ENCODE data around the gene PLEKHD1. TPM values are rescaled to one million over a fixed set of nuclear protein-coding genes. Genes with fewer than 3 reads are reported as not detected.

The PLEKHD1 gene
- total RNA-seq, 4 donors from 2014 or later: 0.14 to 0.16 TPM; not detected in 2

DNA sequence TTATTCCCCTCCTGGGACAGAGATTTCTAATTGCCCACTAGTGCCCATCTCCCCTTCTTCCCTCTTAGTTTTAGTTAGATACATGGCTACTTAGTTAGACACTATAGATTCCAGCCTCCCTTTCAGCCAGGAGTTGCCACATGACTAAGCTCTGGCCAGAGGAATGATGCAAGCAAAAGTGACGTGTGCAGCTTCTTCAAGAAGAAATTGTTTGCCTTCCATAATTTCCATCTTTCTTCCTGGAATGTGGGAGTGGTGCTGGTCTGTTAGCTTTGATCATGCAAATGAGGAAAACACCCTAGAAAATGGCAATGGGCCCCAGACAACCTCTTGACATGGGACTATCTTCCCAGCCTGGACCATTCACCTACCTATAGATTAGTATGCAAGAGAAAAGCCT, 68.7 kb downstream of the PLEKHD1 start:
- WGBS, 2 donors (ENCODE audit: low coverage in 1 of 2): 43 to 50% methylated on average over 1 of the region's 1 CpG

DNA sequence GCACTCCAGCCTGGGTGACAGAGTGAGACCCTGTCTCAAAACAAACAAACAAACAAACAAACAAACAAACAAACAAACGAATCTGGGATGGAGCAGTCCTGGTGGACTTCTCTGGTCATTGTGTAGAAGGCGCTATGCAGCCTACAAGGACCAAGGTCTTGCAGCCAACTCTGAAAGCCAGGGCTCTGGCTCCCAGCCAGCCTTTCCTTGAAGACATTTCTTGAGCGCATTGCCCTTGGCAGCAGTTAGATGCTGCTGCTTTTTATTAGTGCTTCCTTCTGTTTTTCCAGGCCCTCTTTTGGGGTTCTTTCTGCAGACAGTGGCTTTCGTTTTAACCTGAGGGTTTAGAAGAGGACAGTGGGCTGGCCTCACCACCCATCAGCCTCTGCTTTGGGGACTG, 70.0 kb downstream of the PLEKHD1 start:
- no peaks in the 10 kb centered on the region for H3K4me1 ChIP-seq
- in situ Hi-C loops (cut with MboI; ENCODE audit: low pct_ligation_motif_present in 1 of 4, low pct_unique_long_range_greater_than_20kb in 1 of 4, low sequenced_read_pairs in 3 of 4): no loop called here
- no peaks in the 10 kb centered on the region for H3K36me3 ChIP-seq
- H3K27me3 ChIP-seq: peaks cover 20% of the 10 kb centered on the region
- intact Hi-C loops (cut with DNase I; ENCODE audit: low total_unique reads): no loop called here
- DNase-seq: no peak
- H3K4me3 ChIP-seq: no peak overlapping the region
- no peaks in the 10 kb centered on the region for H3K9me3 ChIP-seq
- no peak overlapping the region for H3K27ac ChIP-seq
- WGBS, 2 donors (ENCODE audit: low coverage in 1 of 2): 44 to 55% methylated on average over 3 to 4 of the region's 4 CpGs
- TF ChIP-seq, protein P1, sequence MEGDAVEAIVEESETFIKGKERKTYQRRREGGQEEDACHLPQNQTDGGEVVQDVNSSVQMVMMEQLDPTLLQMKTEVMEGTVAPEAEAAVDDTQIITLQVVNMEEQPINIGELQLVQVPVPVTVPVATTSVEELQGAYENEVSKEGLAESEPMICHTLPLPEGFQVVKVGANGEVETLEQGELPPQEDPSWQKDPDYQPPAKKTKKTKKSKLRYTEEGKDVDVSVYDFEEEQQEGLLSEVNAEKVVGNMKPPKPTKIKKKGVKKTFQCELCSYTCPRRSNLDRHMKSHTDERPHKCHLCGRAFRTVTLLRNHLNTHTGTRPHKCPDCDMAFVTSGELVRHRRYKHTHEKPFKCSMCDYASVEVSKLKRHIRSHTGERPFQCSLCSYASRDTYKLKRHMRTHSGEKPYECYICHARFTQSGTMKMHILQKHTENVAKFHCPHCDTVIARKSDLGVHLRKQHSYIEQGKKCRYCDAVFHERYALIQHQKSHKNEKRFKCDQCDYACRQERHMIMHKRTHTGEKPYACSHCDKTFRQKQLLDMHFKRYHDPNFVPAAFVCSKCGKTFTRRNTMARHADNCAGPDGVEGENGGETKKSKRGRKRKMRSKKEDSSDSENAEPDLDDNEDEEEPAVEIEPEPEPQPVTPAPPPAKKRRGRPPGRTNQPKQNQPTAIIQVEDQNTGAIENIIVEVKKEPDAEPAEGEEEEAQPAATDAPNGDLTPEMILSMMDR (IDR thresholded peaks at IDR 0.05): no peak
- no peak for TF ChIP-seq POLR2AphosphoS5 (IDR thresholded peaks at IDR 0.05)
- TF ChIP-seq POLR2A (IDR thresholded peaks at IDR 0.05): no peak
- TF ChIP-seq EP300 (IDR thresholded peaks at IDR 0.05; ENCODE audit: low read depth): no peak

More for the DNA sequence above, 68.7 kb downstream of the PLEKHD1 start:
- Histone ChIP-seq H3K27ac (no peak overlapping the region), H3K9me3 (no peaks in the 10 kb centered on the region), H3K36me3 (no peaks in the 10 kb centered on the region), H3K4me1 (no peaks in the 10 kb centered on the region), H3K27me3 (peaks cover 22% of the 10 kb centered on the region), H3K4me3 (no peak overlapping the region)
- no peak for TF ChIP-seq POLR2AphosphoS5 (IDR thresholded peaks at IDR 0.05)
- intact Hi-C loops (cut with DNase I; ENCODE audit: low total_unique reads) (no loop called here), in situ Hi-C loops (cut with MboI; ENCODE audit: low pct_ligation_motif_present in 1 of 4, low pct_unique_long_range_greater_than_20kb in 1 of 4, low sequenced_read_pairs in 3 of 4) (no loop called here)
- DNase-seq: no peak

DNA sequence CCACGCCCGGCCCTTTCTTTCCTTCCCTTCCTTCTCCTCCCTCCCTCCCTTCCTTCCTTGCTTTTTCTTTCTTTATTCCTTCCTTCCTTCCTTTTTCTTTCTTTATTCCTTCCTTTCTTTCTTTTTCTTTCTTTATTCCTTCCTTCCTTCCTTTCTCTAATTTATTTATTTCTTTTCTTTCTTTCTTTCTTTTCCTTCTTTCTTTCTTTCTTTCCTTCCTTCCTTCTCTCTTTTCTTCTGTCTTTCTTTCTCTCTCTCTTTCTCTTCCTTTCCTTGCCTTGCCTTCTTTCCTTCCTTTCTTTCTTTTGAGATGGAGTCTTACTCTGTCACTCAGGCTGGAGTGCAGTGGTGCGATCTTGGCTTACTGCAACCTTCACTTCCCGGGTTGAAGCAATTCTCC, 74.2 kb downstream of the PLEKHD1 start:
- DNase-seq: no peak
- Histone ChIP-seq H3K36me3 (no peaks in the 10 kb centered on the region), H3K9me3 (no peaks in the 10 kb centered on the region), H3K27me3 (peaks cover 44% of the 10 kb centered on the region), H3K4me3 (no peak overlapping the region), H3K27ac (no peak overlapping the region), H3K4me1 (no peaks in the 10 kb centered on the region)
- intact Hi-C loops (cut with DNase I; ENCODE audit: low total_unique reads) (no loop called here), in situ Hi-C loops (cut with MboI; ENCODE audit: low pct_ligation_motif_present in 1 of 4, low pct_unique_long_range_greater_than_20kb in 1 of 4, low sequenced_read_pairs in 3 of 4) (no loop called here)
- WGBS, 2 donors (ENCODE audit: low coverage in 1 of 2): 88 to 91% methylated on average over 4 of the region's 4 CpGs
- TF ChIP-seq EP300 (IDR thresholded peaks at IDR 0.05; ENCODE audit: low read depth): no peak
- TF ChIP-seq POLR2AphosphoS5 (IDR thresholded peaks at IDR 0.05): no peak
- TF ChIP-seq POLR2A (IDR thresholded peaks at IDR 0.05): no peak
- TF ChIP-seq, protein P1 (IDR thresholded peaks at IDR 0.05): no peak

DNA sequence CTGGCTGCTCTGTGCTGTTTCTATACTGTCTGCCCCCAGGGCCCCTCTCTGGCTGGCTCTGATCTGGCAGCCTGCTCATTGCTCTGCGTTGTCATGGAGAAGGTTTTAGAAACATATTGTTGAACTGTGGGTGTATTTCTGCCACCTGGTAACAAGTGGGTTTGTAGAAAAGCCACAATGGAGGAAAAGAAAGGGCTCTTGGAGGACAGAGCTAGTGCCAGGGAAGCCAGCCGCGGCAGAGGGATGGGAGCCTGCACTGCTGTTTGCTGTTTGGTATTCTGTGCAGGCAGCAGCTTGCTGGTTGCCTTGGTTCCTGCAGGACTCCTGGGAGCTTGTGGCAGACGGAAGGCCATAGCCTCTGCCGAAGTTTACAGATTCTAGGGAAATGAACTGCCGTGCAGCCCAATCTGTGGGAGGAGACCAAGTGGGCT, 75.1 kb downstream of the PLEKHD1 start:
- in situ Hi-C loops (cut with MboI; ENCODE audit: low pct_ligation_motif_present in 1 of 4, low pct_unique_long_range_greater_than_20kb in 1 of 4, low sequenced_read_pairs in 3 of 4): no loop called here
- H3K27ac ChIP-seq: no peak overlapping the region
- H3K27me3 ChIP-seq: peaks cover 46% of the 10 kb centered on the region
- TF ChIP-seq POLR2A (IDR thresholded peaks at IDR 0.05) (no peak), EP300 (IDR thresholded peaks at IDR 0.05; ENCODE audit: low read depth) (no peak)
- H3K9me3 ChIP-seq: no peaks in the 10 kb centered on the region
- no peak for DNase-seq
- no peak overlapping the region for H3K4me3 ChIP-seq
- H3K36me3 ChIP-seq: no peaks in the 10 kb centered on the region
- WGBS, 2 donors (ENCODE audit: low coverage in 1 of 2): 32% methylated on average over 6 of the region's 6 CpGs; no CpG with 5 or more reads in 1 of the 2 donors
- H3K4me1 ChIP-seq: no peaks in the 10 kb centered on the region
- intact Hi-C loops (cut with DNase I; ENCODE audit: low total_unique reads): no loop called here

DNA sequence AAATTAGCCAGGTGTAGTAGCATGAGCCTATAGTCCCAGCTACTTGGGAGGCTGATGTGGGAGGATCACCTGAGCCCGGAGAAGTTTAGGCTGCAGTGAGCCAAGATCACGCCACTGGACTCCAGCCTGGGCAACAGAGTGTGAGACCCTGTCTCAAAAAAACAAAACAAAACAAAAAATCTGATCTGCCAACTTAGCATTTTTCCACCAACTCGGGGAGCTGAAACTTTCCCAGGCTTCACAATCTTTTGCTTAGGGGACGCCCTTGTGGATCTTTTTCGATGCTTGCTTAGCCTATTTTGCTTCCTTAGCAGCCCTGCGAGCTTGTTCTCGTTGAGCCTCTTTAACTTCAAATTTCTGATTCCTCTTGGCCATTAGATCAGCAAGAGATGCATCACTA, 76.3 kb downstream of the PLEKHD1 start:
- DNase-seq: no peak
- Histone ChIP-seq H3K9me3 (no peaks in the 10 kb centered on the region), H3K27ac (no peak overlapping the region), H3K36me3 (no peaks in the 10 kb centered on the region), H3K27me3 (peaks cover 54% of the 10 kb centered on the region), H3K4me1 (no peaks in the 10 kb centered on the region), H3K4me3 (no peak overlapping the region)
- 86 to 92% methylated on average over 4 to 7 of the region's 7 CpGs for WGBS, 2 donors (ENCODE audit: low coverage in 1 of 2)
- TF ChIP-seq EP300 (IDR thresholded peaks at IDR 0.05; ENCODE audit: low read depth): no peak
- TF ChIP-seq, protein P1 (IDR thresholded peaks at IDR 0.05): no peak
- no peak for TF ChIP-seq POLR2A (IDR thresholded peaks at IDR 0.05)
- no peak for TF ChIP-seq POLR2AphosphoS5 (IDR thresholded peaks at IDR 0.05)
- intact Hi-C loops (cut with DNase I; ENCODE audit: low total_unique reads): no loop called here
- in situ Hi-C loops (cut with MboI; ENCODE audit: low pct_ligation_motif_present in 1 of 4, low pct_unique_long_range_greater_than_20kb in 1 of 4, low sequenced_read_pairs in 3 of 4): no loop called here

Data from transverse colon (tissue), 4 donors.